Kidney (tissue), 14 donors: ENCODE data around the gene SMIM3. TPM values are rescaled to one million over a fixed set of nuclear protein-coding genes. Genes with fewer than 3 reads are reported as not detected.
A peak's percentile ranks its signal among the peaks of the same experiment; 100 is the strongest.
"Not testable (repeated sequence)": the region's sequence is repeated elsewhere in the genome, so short reads cannot be mapped to it uniquely, and the experiment has no call there.

Experiments used
- DNase-seq, 5 donors: peaks; one replicate each; pipeline ENCODE4 v3.0.0-alpha.2; 2013 to 2020
- FAIRE-seq: peaks from 2 replicates; lab custom pipeline; 2012; peaks lifted over from hg19 to GRCh38; lab: Jason Lieb, UNC
- H3K27ac ChIP-seq, 2 donors: one replicate each; pipeline ENCODE4 v1.7.0; 2013; ENCODE audit warnings: low read depth in 2 of 2, low read length in 2 of 2, inconsistent platforms in 1 of 2
- H3K27me3 ChIP-seq: one replicate; pipeline ENCODE4 v1.7.1; 2013; ENCODE audit warnings: low read length, inconsistent platforms; ENCODE audit not compliant: control insufficient read depth, insufficient read depth
- H3K36me3 ChIP-seq, 3 donors: one replicate each; pipeline versions ENCODE4 v1.7.0 to v1.7.1; 2013; ENCODE audit warnings: low read length in 3 of 3, control low read depth in 1 of 3, inconsistent platforms in 1 of 3; ENCODE audit not compliant: insufficient read depth in 3 of 3, control insufficient read depth in 2 of 3
- H3K4me1 ChIP-seq, 3 donors: one replicate each; pipeline versions ENCODE4 v1.7.0 to v1.7.1; 2013; ENCODE audit warnings: low read length in 3 of 3, inconsistent platforms in 1 of 3, low read depth in 1 of 3; ENCODE audit not compliant: control insufficient read depth in 2 of 3, insufficient read depth in 2 of 3
- H3K4me3 ChIP-seq, 3 donors: one replicate each; pipeline versions ENCODE4 v1.7.0 to v1.8.1; 2013; ENCODE audit warnings: low read length in 3 of 3, control low read depth in 1 of 3, inconsistent platforms in 1 of 3
- H3K9ac ChIP-seq, 3 donors: one replicate each; pipeline versions ENCODE4 v1.7.0 to v1.7.1; 2013; ENCODE audit warnings: low read length in 3 of 3, control low read depth in 1 of 3, inconsistent platforms in 1 of 3
- H3K9me3 ChIP-seq, 3 donors: one replicate each; pipeline versions ENCODE4 v1.7.0 to v1.7.1; 2013; ENCODE audit warnings: low read length in 3 of 3, control low read depth in 1 of 3, inconsistent platforms in 1 of 3; ENCODE audit not compliant: control insufficient read depth in 2 of 3, insufficient read depth in 1 of 3
- intact Hi-C: fragments of 100-400 bp; cut with DNase I; formaldehyde crosslinking; loops from one replicate; pipeline ENCODE4 v1.11.1; 2022
- polyA plus RNA-seq: library from polyadenylated mRNA; stranded (reverse); fragments of 350-450 nt; fragmentation: Illumina TruSeq; extraction: RNeasy Lipid Tissue Mini Kit (QIAGEN cat#74804); gene quantifications from one replicate; pipeline ENCODE4 v1.2.3, GENCODE V29; 2014; ENCODE audit warnings: low read depth, low replicate concordance; ENCODE audit not compliant: insufficient read depth
- total RNA-seq: library from RNA; stranded (reverse); fragmentation: NEBNext Ultra II Directional; extraction: Animal tissue kit (Norgen Biotek cat#: 25700); gene quantifications from one replicate; pipeline ENCODE4 v1.2.1, GENCODE V29; 2021
- TF ChIP-seq, protein P1 (sequence below): IDR thresholded peaks from 3 replicates; pipeline ENCODE4 v1.5.1; 2012; ENCODE audit warnings: mild to moderate bottlenecking, moderate library complexity, borderline replicate concordance; ENCODE audit not compliant: insufficient read depth; ENCODE audit errors: extremely low read depth
- donor health status: control.
- donor health status: control.
- donor health status: control.
- donor health status: control.
- donor health status: control.
- donor health status: DM: yes; HTN: yes; CAD: no.
- donor health status: Normal renal cell carcinoma (clear cell type).

Gene SMIM3
- total and polyA plus RNA-seq, 2 donors from 2014 or later: 23.0 to 23.9 TPM

- TF ChIP-seq, protein P1, sequence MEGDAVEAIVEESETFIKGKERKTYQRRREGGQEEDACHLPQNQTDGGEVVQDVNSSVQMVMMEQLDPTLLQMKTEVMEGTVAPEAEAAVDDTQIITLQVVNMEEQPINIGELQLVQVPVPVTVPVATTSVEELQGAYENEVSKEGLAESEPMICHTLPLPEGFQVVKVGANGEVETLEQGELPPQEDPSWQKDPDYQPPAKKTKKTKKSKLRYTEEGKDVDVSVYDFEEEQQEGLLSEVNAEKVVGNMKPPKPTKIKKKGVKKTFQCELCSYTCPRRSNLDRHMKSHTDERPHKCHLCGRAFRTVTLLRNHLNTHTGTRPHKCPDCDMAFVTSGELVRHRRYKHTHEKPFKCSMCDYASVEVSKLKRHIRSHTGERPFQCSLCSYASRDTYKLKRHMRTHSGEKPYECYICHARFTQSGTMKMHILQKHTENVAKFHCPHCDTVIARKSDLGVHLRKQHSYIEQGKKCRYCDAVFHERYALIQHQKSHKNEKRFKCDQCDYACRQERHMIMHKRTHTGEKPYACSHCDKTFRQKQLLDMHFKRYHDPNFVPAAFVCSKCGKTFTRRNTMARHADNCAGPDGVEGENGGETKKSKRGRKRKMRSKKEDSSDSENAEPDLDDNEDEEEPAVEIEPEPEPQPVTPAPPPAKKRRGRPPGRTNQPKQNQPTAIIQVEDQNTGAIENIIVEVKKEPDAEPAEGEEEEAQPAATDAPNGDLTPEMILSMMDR: no peak
- Histone ChIP-seq H3K36me3 (peaks cover 0 to 18% (median 0%) of the 10 kb centered on the region in 3 donors), H3K9me3 (no peaks in the 10 kb centered on the region), H3K4me1 (no peaks in the 10 kb centered on the region), H3K27me3 (no peaks in the 10 kb centered on the region), H3K4me3 (no peak overlapping the region), H3K9ac (no peak overlapping the region), H3K27ac (no peak overlapping the region)
- intact Hi-C loops: no loop called here
- DNase-seq (no peak), FAIRE-seq (no peak)
Measured at GRCh38 chr5:150740992-150741391, 37.6 kb upstream of the SMIM3 start.

GRCh38 chr5:150742455-150743141 lies 36.0 kb upstream of the SMIM3 start:
- H3K4me1 ChIP-seq, FAIRE-seq, DNase-seq, intact Hi-C loops, H3K4me3 ChIP-seq, H3K27me3 ChIP-seq, H3K9me3 ChIP-seq, H3K9ac ChIP-seq: not testable (repeated sequence)
- peak overlapping the region in 1 of 2 donors; percentile 41 for H3K27ac ChIP-seq
- H3K36me3 ChIP-seq: peaks cover 0 to 15% (median 0%) of the 10 kb centered on the region in 3 donors

GRCh38 chr5:150743142-150743488 lies 35.4 kb upstream of the SMIM3 start:
- H3K27me3 ChIP-seq, H3K9me3 ChIP-seq, FAIRE-seq, DNase-seq, H3K4me3 ChIP-seq, H3K9ac ChIP-seq, H3K4me1 ChIP-seq, H3K27ac ChIP-seq, intact Hi-C loops: not testable (repeated sequence)
- peaks cover 0 to 15% (median 0%) of the 10 kb centered on the region in 3 donors for H3K36me3 ChIP-seq

GRCh38 chr5:150750469-150750868 lies 28.1 kb upstream of the SMIM3 start:
- DNase-seq (no peak), FAIRE-seq (no peak)
- TF ChIP-seq, protein P1: no peak
- Histone ChIP-seq H3K9ac (no peak overlapping the region), H3K4me1 (no peaks in the 10 kb centered on the region), H3K27ac (no peak overlapping the region), H3K27me3 (no peaks in the 10 kb centered on the region), H3K9me3 (no peaks in the 10 kb centered on the region), H3K36me3 (peaks cover 2 to 23% (median 11%) of the 10 kb centered on the region in 3 donors), H3K4me3 (no peak overlapping the region)
- intact Hi-C loops: no loop called here
